ENCODE measurements around the gene ATP6V1C2.

Gene ATP6V1C2

GRCh38 chr2:10761591-10761990, 40.2 kb downstream of the ATP6V1C2 start:
- Histone ChIP-seq H3K9ac (ENCODE audit: low read length) (no peak overlapping the region), H3K4me1 (ENCODE audit: control insufficient read depth, low read depth, low read length) (no peaks in the 10 kb centered on the region), H3K9me3 (ENCODE audit: control insufficient read depth, low read depth, low read length) (no peaks in the 10 kb centered on the region), H3K4me3 (ENCODE audit: low read length) (no peak overlapping the region), H3K27ac (ENCODE audit: low read length) (no peak overlapping the region), H3K27me3 (ENCODE audit: control insufficient read depth, insufficient read depth, low read length) (no peaks in the 10 kb centered on the region), H3K36me3 (ENCODE audit: control insufficient read depth, low read depth, low read length) (no peaks in the 10 kb centered on the region)

GRCh38 chr2:10762651-10763460, 41.4 kb downstream of the ATP6V1C2 start:
- Histone ChIP-seq H3K9me3 (ENCODE audit: control insufficient read depth, low read depth, low read length) (no peaks in the 10 kb centered on the region), H3K27ac (ENCODE audit: low read length) (no peak overlapping the region), H3K27me3 (ENCODE audit: control insufficient read depth, insufficient read depth, low read length) (no peaks in the 10 kb centered on the region), H3K36me3 (ENCODE audit: control insufficient read depth, low read depth, low read length) (no peaks in the 10 kb centered on the region), H3K9ac (ENCODE audit: low read length) (no peak overlapping the region), H3K4me1 (ENCODE audit: control insufficient read depth, low read depth, low read length) (no peaks in the 10 kb centered on the region), H3K4me3 (ENCODE audit: low read length) (no peak overlapping the region)

GRCh38 chr2:10763461-10763800, 42.0 kb downstream of the ATP6V1C2 start:
- H3K4me3 ChIP-seq (ENCODE audit: low read length): no peak overlapping the region
- no peaks in the 10 kb centered on the region for H3K36me3 ChIP-seq (ENCODE audit: control insufficient read depth, low read depth, low read length)
- no peaks in the 10 kb centered on the region for H3K4me1 ChIP-seq (ENCODE audit: control insufficient read depth, low read depth, low read length)
- H3K9ac ChIP-seq (ENCODE audit: low read length): no peak overlapping the region
- H3K27ac ChIP-seq (ENCODE audit: low read length): no peak overlapping the region
- no peaks in the 10 kb centered on the region for H3K27me3 ChIP-seq (ENCODE audit: control insufficient read depth, insufficient read depth, low read length)
- no peaks in the 10 kb centered on the region for H3K9me3 ChIP-seq (ENCODE audit: control insufficient read depth, low read depth, low read length)

- Histone ChIP-seq H3K27ac (ENCODE audit: low read length) (no peak overlapping the region), H3K27me3 (ENCODE audit: control insufficient read depth, insufficient read depth, low read length) (no peaks in the 10 kb centered on the region), H3K9me3 (ENCODE audit: control insufficient read depth, low read depth, low read length) (no peaks in the 10 kb centered on the region), H3K4me1 (ENCODE audit: control insufficient read depth, low read depth, low read length) (no peaks in the 10 kb centered on the region), H3K9ac (ENCODE audit: low read length) (no peak overlapping the region), H3K4me3 (ENCODE audit: low read length) (no peak overlapping the region), H3K36me3 (ENCODE audit: control insufficient read depth, low read depth, low read length) (no peaks in the 10 kb centered on the region)
Observed at GRCh38 chr2:10764096-10764785, 42.8 kb downstream of the ATP6V1C2 start.

GRCh38 chr2:10764896-10765295, 43.5 kb downstream of the ATP6V1C2 start:
- H3K27me3 ChIP-seq (ENCODE audit: control insufficient read depth, insufficient read depth, low read length): no peaks in the 10 kb centered on the region
- H3K4me1 ChIP-seq (ENCODE audit: control insufficient read depth, low read depth, low read length): no peaks in the 10 kb centered on the region
- H3K9ac ChIP-seq (ENCODE audit: low read length): no peak overlapping the region
- H3K27ac ChIP-seq (ENCODE audit: low read length): no peak overlapping the region
- H3K9me3 ChIP-seq (ENCODE audit: control insufficient read depth, low read depth, low read length): no peaks in the 10 kb centered on the region
- H3K4me3 ChIP-seq (ENCODE audit: low read length): no peak overlapping the region
- H3K36me3 ChIP-seq (ENCODE audit: control insufficient read depth, low read depth, low read length): no peaks in the 10 kb centered on the region

GRCh38 chr2:10765461-10765860, 44.0 kb downstream of the ATP6V1C2 start:
- H3K9me3 ChIP-seq (ENCODE audit: control insufficient read depth, low read depth, low read length): no peaks in the 10 kb centered on the region
- H3K4me1 ChIP-seq (ENCODE audit: control insufficient read depth, low read depth, low read length): no peaks in the 10 kb centered on the region
- H3K36me3 ChIP-seq (ENCODE audit: control insufficient read depth, low read depth, low read length): no peaks in the 10 kb centered on the region
- no peak overlapping the region for H3K27ac ChIP-seq (ENCODE audit: low read length)
- no peaks in the 10 kb centered on the region for H3K27me3 ChIP-seq (ENCODE audit: control insufficient read depth, insufficient read depth, low read length)
- no peak overlapping the region for H3K9ac ChIP-seq (ENCODE audit: low read length)
- H3K4me3 ChIP-seq (ENCODE audit: low read length): no peak overlapping the region

- H3K4me1 ChIP-seq (ENCODE audit: control insufficient read depth, low read depth, low read length): no peaks in the 10 kb centered on the region
- H3K27ac ChIP-seq (ENCODE audit: low read length): no peak overlapping the region
- no peaks in the 10 kb centered on the region for H3K27me3 ChIP-seq (ENCODE audit: control insufficient read depth, insufficient read depth, low read length)
- no peaks in the 10 kb centered on the region for H3K9me3 ChIP-seq (ENCODE audit: control insufficient read depth, low read depth, low read length)
- H3K9ac ChIP-seq (ENCODE audit: low read length): no peak overlapping the region
- no peak overlapping the region for H3K4me3 ChIP-seq (ENCODE audit: low read length)
- H3K36me3 ChIP-seq (ENCODE audit: control insufficient read depth, low read depth, low read length): no peaks in the 10 kb centered on the region
Observed at GRCh38 chr2:10765914-10766313, 44.5 kb downstream of the ATP6V1C2 start.

GRCh38 chr2:10768063-10768507, 46.7 kb downstream of the ATP6V1C2 start:
- Histone ChIP-seq H3K4me3 (ENCODE audit: low read length) (no peak overlapping the region), H3K36me3 (ENCODE audit: control insufficient read depth, low read depth, low read length) (no peaks in the 10 kb centered on the region), H3K9me3 (ENCODE audit: control insufficient read depth, low read depth, low read length) (no peaks in the 10 kb centered on the region), H3K27me3 (ENCODE audit: control insufficient read depth, insufficient read depth, low read length) (no peaks in the 10 kb centered on the region), H3K27ac (ENCODE audit: low read length) (no peak overlapping the region), H3K4me1 (ENCODE audit: control insufficient read depth, low read depth, low read length) (no peaks in the 10 kb centered on the region), H3K9ac (ENCODE audit: low read length) (no peak overlapping the region)

GRCh38 chr2:10770956-10771750, 49.7 kb downstream of the ATP6V1C2 start:
- no peaks in the 10 kb centered on the region for H3K9me3 ChIP-seq (ENCODE audit: control insufficient read depth, low read depth, low read length)
- no peak overlapping the region for H3K27ac ChIP-seq (ENCODE audit: low read length)
- H3K4me1 ChIP-seq (ENCODE audit: control insufficient read depth, low read depth, low read length): no peaks in the 10 kb centered on the region
- no peaks in the 10 kb centered on the region for H3K27me3 ChIP-seq (ENCODE audit: control insufficient read depth, insufficient read depth, low read length)
- no peaks in the 10 kb centered on the region for H3K36me3 ChIP-seq (ENCODE audit: control insufficient read depth, low read depth, low read length)
- H3K9ac ChIP-seq (ENCODE audit: low read length): no peak overlapping the region
- H3K4me3 ChIP-seq (ENCODE audit: low read length): no peak overlapping the region

GRCh38 chr2:10771786-10772185, 50.4 kb downstream of the ATP6V1C2 start:
- Histone ChIP-seq H3K9ac (ENCODE audit: low read length) (no peak overlapping the region), H3K27me3 (ENCODE audit: control insufficient read depth, insufficient read depth, low read length) (no peaks in the 10 kb centered on the region), H3K4me1 (ENCODE audit: control insufficient read depth, low read depth, low read length) (no peaks in the 10 kb centered on the region), H3K27ac (ENCODE audit: low read length) (no peak overlapping the region), H3K9me3 (ENCODE audit: control insufficient read depth, low read depth, low read length) (no peaks in the 10 kb centered on the region), H3K36me3 (ENCODE audit: control insufficient read depth, low read depth, low read length) (no peaks in the 10 kb centered on the region), H3K4me3 (ENCODE audit: low read length) (no peak overlapping the region)

GRCh38 chr2:10772201-10772867, 50.9 kb downstream of the ATP6V1C2 start:
- H3K27me3 ChIP-seq (ENCODE audit: control insufficient read depth, insufficient read depth, low read length): no peaks in the 10 kb centered on the region
- no peaks in the 10 kb centered on the region for H3K4me1 ChIP-seq (ENCODE audit: control insufficient read depth, low read depth, low read length)
- H3K9ac ChIP-seq (ENCODE audit: low read length): no peak overlapping the region
- no peak overlapping the region for H3K4me3 ChIP-seq (ENCODE audit: low read length)
- H3K9me3 ChIP-seq (ENCODE audit: control insufficient read depth, low read depth, low read length): no peaks in the 10 kb centered on the region
- H3K36me3 ChIP-seq (ENCODE audit: control insufficient read depth, low read depth, low read length): no peaks in the 10 kb centered on the region
- no peak overlapping the region for H3K27ac ChIP-seq (ENCODE audit: low read length)
